Suppressor macrophage treated with lipopolysaccharide for 4 hours (primary cell): Measurements from ENCODE around the gene TMEM259.

Experiments
- DNase-seq: peaks from one replicate; pipeline ENCODE4 v3.0.0-alpha.2; 2020

Gene TMEM259

DNA sequence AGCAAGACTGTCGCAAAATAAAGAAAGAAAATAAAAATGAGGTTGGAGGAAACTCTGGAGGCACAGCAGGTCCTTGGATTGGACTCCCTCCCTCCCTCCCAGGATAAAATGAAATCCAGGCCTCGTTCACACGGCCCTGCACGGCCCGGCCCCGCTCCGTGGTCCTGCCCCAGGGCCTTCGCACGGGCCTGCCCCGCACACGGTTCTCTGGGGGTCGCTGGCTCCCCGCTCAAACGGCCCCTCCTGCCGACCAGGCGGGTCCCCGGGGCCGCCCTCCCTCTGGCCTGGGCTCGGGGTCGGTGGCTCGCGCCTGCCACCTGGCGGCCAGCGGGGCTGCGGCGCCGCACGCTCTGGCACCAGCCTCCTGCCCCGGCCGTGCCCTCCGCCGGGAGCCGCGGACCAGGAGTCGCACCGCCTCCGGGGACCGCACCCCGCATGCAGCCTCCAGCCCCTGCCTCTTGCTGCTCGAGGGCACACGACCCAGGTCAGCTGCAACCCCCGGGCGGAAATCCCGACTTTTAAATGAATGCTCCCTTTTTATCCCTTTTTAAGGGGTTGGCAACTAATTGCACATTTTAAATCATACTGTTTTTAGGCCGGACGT, 38.3 kb downstream of the TMEM259 start:
- DNase-seq = peak; percentile 82

DNA sequence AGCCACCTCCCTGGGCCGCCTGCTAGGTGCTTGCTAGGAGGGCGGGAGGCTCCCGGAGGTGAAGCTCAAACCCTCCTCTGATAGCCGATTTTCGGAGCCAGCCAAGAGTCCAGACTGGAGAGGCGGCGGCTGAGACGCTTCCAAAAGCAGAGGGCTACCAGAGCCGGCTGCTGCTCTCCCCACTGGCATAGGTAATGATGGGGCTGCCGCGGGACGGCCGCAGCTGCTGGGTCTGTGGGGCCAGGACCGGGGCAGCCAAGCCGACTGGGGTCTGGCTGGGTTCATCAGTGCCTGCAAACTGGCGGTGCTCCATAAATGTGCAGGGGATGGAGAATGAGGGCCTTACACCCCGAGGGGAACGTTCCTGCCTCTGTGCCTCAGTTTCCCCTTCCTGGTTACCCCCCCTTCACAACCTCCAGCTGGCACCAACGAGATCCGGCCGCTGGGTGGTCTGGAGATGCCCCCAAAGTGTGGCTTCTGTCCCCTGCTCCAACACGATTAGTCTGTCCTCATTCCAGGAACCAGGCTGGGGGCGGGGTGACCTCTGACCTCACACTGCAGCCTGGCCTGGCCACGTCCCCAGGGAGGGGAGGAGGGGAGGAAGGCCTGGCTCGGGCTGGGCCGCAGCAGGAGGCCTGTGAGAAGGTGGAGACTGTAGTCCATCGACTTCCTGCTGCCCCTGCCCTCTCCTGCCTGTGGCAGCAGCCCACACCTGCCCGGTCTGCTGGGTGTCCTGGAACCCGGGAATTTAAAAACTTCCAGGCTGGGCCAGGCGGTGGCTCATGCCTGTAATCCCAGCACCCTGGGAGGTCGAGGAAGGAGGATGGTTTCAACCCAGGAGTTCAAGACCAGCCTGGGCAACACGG, 40.6 kb downstream of the TMEM259 start:
- peak; percentile 17 for DNase-seq

DNA sequence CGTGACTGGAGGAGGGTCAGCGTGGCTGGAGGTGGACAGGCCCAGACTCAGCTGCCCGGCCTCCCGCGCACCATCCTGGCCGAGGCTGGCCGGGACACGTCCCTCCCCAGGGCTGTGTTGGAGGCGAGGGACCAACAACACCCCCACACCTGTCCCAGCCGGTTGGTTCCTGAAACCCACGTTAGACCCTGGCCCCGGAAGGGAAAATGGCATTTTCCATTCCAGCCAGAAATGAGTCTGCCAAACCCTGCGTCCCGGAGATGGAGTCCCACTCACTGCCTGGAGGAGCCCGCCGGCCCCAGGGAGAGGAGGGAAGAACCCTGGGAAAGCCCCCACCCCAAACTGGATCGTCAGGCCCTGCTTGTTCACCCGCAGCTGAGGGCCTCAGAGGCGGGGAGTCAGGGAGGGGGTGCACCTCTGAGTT, 41.6 kb downstream of the TMEM259 start:
- no peak for DNase-seq

- no peak for DNase-seq
Measured at GRCh38 chr19:977058-977464, 43.9 kb downstream of the TMEM259 start.

GRCh38 chr19:976476-976875, 44.4 kb downstream of the TMEM259 start:
- DNase-seq = no peak

DNA sequence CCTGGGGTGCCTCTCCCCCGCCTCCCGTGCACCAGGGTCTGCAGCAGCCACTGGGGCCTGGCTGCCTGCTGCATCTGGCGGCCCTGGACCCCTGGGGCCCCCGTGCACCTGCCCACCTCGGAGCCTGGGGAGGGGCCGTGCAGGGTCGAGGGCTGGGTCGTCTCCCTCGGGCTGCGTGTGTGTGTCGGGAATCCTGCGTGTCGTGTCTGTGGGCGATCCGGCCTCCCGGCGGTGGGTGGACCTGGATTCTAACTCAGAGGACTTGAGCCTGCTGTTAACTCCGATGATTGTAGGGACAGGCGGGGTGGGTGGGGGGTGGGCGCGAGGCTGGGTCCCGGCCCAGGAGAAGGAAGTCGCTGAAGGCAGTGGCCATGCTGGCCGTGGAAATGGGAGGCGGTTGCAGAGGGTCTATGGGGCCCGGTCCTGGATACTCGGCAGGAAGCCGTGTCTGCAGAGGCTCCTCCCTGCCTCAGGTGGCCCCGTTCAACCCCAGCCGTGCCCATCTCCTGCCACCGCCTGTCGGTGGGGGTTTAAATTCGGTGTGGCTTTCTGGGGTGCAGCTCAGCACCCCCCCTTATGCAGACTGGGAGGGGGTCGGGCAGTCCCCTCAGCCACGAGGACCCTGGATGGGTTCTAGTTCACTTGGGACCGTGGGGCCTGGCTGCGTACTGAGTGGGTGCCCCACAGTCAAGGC, 46.2 kb downstream of the TMEM259 start:
- no peak for DNase-seq

DNA sequence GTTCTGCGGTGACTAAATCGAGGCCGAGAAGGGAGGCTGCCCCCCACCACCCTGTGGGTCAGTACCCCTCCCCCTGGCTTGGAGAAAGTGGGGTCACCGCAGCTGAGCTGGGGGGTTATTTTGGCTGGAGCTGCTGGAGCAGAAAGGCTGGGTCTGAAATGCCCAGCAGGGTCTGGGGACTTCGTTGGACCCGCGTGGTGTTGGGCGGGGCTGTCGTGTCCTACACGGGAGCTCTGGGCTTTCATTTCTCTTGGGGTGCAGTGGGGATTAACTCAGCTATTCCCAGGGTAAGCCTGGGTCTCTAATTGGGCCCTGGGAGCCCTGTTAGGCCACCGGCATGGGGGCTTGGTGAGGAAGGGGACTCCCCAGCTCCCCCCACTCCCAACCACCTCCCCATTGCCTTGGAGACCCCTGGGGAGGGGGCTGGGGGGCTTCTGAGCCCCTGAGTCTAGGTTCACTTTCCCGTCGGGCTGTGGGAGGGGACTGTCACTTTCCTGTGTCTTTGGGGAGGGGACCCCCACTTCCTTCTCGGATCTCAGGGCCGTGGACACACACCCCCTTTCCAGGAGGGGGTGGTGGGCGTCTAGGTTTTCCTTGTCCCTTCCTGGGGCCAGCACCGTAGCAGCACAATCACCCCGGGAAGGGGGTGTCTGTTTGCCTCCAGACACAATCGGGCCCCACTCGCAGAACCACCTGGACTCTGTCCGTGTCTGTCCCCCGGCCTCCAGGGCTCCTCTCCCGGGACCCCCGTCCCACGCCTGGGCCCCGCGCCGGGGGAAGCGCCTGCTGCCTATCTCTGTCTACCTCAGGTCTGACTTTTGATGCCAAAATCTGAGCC, 47.0 kb downstream of the TMEM259 start:
- DNase-seq = no peak

DNA sequence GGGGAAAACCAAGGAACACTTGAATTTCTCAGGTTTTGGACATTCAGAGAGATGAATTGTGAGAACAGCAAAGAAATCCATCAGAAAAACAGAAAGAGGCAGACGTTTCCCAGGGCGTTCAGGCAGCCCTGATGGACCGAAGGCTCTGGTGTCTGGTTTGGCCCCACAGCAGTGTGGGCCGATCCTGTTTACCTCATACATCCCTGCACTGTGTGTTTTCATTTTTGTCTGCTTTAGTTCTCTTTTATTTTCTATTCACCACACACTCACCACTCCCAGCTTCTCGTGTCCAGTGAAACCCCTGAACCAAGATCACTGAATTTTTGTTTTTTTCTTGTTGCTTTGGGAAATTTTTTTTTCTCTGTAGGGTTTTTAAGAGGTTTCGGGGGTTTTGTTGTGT, 48.6 kb downstream of the TMEM259 start:
- no peak for DNase-seq

GRCh38 chr19:971795-972194, 49.1 kb downstream of the TMEM259 start:
- no peak for DNase-seq

GRCh38 chr19:970695-971094, 50.2 kb downstream of the TMEM259 start:
- no peak for DNase-seq

DNA sequence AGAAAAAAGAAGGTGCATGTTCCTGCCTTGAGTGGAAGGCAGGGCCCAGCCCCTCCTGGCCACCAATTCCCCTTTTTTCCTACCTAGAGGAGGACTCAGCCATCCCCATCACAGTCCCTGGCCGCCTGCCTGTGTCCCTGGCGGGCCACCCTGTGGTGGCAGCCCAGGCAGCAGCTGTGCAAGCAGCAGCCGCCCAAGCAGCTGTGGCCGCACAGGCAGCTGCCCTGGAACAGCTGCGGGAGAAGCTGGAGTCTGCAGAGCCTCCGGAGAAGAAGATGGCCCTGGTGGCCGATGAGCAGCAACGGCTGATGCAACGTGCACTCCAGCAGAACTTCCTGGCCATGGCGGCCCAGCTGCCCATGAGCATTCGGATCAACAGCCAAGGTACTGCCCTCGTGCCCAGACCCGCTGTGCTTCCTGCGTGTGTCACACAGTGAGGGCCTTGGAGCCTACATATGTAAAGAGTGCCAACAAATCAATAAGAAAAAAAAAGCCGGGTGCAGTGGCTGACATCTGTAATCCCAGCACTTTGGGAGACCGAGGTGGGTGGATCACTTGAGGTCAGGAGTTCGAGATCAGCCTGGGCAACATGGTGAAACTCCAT, 54.3 kb downstream of the TMEM259 start:
- DNase-seq = no peak

DNA sequence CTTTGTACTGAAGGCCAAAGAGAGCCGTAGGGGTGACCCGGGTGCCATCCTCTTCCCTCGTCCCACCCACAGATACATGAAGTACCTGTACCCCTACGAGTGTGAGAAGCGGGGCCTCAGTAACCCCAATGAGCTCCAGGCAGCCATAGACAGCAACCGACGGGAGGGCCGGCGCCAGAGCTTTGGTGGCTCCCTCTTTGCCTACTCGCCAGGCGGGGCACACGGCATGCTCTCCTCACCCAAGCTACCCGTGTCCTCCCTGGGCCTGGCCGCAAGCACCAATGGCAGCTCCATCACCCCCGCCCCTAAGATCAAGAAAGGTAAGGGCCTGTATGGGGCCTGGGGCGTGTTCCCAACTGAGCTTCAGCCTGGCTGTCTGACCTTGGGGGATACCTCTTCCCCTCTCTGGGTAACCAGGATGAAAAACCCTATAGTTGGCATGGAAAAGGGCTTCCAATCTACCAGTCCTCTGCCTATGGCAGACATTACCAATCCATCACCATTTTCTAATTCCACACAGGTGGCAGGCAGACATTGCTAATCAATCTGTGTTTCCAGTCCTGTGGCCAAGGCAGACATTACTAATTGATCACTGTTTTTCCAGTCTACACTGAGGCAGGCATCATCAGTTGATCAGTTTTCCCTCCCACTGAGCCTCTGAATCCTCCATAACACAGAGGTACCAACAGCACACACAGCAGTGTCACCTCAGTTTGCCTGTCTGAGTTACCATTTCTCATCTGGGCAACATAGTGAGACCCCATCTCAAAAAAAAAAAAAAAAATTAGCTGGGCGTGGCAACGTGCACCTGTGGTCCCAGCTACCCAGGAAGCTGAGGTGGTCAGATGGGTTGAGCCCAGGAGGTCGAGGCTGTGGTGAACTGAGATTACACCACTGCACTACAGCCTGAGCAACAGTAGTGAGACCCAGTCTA, 55.9 kb downstream of the TMEM259 start:
- no peak for DNase-seq

DNA sequence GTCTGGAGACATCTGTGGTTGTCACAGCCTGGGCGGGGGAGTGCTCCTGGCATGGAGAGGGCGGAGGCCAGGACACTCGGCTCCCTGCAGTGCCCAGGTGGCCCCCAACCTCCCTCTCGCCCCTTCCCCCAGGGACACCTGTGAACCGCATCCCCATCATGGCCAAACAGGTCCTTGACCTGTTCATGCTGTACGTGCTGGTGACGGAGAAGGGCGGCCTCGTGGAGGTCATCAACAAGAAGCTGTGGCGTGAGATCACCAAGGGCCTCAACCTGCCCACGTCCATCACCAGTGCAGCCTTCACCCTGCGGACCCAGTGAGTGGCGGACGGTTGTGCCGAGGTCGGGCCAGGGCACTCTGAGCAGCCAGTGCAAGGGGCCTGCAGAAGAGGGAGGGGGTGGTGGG, 56.8 kb downstream of the TMEM259 start:
- no peak for DNase-seq

- no peak for DNase-seq
Measured at GRCh38 chr19:963486-963951, 57.4 kb downstream of the TMEM259 start.

GRCh38 chr19:962683-963400, 58.1 kb downstream of the TMEM259 start:
- no peak for DNase-seq

- peak; percentile 49 for DNase-seq
Measured at GRCh38 chr19:961866-962620, 58.9 kb downstream of the TMEM259 start.

- no peak for DNase-seq
Measured at GRCh38 chr19:960601-960938, 60.4 kb downstream of the TMEM259 start.

- DNase-seq = no peak
Measured at GRCh38 chr19:960020-960419, 60.9 kb downstream of the TMEM259 start.
